ENCODE measurements around the gene DNAI1.
"Not testable (repeated sequence)": the region's sequence is repeated elsewhere in the genome, so short reads cannot be mapped to it uniquely, and the experiment has no call there.

The DNAI1 gene
- total RNA-seq = 0 reads per million in 3 experiments

DNA sequence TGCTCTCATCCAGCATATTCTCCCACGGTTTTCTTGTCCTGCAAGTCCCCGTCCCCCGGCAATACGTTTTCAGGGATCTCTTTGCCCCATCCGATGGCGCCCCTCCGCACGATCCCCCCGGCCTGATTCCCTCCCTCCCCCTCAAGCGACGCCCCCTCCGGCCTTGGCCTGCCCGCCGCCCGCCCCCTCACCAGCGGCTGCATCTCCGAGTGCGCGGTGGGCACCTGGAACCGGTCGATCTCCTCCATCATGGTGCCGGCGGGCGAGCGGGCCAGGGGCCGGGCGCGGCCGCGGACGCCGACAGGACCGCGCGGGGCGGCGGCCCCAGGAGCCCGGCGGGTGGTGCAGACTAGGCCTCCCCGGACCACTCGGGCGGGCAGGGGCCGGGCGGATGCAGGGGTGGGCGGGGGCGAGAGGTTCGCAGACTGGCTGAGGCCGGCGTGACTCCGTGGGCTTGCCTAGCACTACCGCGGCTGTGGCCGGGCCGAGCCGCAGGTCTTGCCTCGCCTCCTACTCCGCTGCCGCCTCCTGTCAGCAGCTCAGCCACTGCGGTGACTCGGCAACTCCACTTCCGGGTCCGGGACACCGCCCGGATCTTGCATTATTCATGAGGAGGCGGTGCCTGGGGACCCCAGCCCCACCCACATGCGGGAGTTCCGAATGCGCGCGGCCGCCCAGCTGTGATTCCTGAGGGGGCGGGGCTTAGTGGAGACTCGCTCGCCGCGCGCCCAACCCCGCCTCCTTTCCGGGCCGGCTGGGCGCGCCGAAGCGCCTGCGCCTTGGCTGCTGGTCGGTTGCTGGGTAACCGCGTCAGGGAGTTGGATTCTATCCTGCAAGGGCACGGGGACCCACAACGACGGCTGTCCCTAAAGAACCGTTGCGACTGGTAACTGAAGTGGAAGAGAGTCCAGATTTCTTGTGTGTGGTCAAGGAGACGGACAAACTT, at the start of gene DNAI1, which contains the start of gene FAM219A:
Gene DNAI1 (plus strand): TSS at position 793 of the 946 bp plus-strand sequence. CDS start 201 bp downstream, outside the sequence.
Gene FAM219A (minus strand): TSS at position 558 of the 946 bp plus-strand sequence. CDS start 307 bp downstream, at position 251.
- DNase-seq = peak; percentile 99

GRCh38 chr9:34409154-34409553, 49.5 kb upstream of the DNAI1 start:
- DNase-seq = no peak

- no peak for DNase-seq
Measured at GRCh38 chr9:34412336-34412735, 46.3 kb upstream of the DNAI1 start.

DNA sequence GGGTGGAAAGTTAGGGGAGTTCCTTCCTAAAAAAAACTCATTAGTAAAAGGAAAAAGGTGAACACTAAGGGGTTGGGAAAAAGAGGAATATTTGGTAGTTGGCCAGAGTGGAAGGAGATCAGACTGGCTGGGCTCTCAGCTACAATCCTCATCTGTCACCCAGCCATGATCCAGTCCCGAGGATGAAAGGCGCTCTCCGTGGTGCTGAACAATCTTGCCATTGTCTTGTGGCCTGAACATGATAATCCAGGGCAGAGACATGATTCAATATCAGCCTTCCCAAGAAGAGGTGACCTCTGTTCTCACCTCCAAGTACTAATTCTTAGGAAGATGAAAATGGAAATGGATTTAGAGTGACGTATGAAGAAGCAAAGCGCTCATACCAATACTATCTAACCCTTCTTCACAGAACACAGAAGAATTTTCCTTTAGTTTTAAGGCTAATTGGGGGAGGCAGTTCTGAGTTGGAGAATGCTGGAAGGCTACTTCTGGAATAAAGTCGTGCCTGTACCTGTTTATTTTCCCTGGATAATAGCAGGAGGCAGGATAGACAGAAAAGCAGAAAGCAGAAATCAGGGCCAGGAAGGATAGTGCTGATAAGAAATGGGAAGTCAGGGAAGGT, 45.3 kb upstream of the DNAI1 start:
- DNase-seq = no peak

GRCh38 chr9:34417734-34418133, 40.9 kb upstream of the DNAI1 start:
- no peak for DNase-seq

DNA sequence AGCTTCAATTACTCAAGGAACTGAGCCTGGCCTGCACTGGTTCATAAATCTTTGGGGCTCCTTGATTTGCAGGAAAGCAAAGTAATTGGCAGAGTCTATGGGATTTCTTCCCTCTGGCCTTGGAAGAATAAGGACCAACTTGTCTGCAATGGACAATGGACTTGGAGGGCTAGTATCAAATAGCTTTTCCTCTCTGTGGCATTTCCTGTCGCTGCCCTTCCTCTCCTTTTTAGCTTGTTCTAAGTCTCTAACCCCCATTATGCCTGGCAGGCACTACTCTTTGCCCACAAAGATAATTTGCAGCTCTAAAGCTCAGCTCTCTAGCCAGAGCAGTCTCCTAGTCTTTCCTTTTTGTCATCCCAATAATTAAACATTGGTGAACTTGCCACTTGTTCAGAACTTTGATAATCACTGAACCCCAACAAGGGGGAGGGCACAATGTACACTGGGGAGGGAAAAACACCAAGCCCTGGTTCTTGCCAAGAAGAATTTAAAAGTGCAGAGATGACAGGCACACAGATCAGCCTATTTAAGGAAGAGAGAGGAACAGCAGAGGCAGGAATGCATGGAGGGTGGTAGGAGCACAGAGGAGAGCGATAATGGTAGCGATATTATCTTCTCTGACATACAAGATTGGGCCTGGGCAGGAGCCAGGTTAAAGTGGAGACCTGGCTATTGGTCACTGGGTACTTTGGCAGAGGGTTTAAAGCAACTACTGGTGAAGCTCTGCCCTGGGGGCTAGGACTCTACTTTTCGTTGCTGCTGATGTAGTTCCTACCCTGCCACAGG, 38.7 kb upstream of the DNAI1 start:
- DNase-seq = no peak

DNA sequence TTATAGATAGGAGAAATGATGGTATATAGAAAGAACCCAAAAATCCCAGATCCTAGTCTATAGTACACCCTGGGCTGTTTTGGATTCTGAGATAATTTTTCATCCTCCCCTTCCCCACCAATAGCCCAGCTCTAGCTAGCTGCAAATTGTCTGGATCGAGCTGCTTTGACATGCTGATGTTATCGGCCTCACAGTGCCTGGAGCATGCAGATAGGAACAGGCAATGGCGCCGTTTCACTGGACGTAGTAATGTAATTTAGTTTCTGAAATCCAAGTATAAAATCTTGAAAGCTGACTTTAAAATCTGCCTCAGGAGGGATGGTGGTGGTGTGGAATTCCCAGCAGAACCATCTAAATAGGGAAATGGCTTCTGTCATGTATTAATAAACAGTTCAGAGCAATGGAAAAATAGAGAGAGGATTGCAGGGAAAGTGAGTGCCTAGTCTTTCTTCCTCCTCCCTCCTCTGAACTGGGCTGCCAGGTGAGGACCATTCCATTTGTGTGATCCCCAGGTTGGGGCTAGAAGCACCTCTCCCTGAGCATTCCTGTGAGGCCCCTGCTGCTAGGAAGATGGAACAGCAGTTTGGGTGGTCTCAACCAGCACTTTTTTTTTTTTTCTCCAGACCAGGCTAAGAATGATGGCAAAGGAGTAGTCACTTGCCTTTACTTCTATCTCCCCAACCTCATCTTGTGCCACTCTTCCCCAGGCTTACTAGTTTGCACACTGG, 32.1 kb upstream of the DNAI1 start:
- DNase-seq = no peak

DNA sequence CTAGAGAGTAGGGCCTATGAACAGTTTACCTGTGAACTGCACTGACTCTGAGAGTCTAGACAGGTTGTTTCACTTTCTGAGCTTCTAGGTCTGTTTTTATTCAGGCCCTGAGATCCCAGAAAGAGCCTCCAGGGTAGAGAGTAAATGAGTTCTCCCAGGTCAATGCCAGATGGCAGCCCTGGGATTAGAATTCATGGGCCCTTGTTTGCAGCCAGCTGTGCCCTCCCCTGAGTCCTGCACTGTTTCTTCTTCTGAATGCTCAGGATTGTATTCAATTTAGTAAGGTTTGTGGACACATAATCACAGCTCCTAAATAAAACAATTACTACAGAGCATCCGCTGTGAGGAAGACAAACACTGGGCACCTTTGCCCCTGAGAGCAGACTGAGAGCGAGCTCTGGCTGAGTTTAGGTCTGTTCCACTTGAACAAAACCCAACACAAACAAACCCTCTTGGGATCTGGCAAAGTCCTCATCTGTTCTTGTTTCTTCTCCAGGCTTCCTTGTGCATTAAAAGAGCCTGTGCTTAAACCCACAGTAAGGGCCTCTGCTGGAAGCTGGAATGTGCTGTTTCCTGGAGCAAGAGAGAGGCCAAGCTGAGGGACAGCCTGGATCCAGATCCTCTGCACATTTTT, 30.2 kb upstream of the DNAI1 start:
- no peak for DNase-seq

DNA sequence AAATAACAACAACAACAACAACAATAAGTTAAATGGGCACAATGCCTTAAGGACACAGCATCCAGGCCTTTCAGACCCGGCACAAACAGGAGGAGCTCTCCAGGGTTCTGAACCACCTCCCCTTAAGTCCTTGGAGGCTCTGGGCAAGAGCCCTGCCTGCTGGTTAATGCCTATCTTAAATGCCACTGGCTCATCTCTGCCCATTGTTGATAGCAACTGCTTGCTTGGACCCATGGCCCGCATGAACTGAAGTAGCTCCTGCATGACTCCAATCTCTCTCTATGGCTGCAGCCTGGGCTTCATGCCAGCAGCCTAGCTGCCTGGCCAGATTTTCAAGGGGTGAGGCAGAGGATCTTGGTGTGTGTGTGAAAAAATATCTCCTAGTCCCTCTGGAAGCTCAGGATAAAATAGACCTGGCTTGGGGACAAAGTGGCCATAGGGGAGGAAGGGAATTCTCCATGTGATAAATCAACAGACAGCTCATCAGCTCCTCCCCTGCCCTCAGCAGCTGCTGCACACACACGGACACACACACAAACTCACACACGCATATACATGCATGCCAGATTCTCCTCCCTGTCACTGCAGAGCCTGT, 27.7 kb upstream of the DNAI1 start:
- DNase-seq = no peak

DNA sequence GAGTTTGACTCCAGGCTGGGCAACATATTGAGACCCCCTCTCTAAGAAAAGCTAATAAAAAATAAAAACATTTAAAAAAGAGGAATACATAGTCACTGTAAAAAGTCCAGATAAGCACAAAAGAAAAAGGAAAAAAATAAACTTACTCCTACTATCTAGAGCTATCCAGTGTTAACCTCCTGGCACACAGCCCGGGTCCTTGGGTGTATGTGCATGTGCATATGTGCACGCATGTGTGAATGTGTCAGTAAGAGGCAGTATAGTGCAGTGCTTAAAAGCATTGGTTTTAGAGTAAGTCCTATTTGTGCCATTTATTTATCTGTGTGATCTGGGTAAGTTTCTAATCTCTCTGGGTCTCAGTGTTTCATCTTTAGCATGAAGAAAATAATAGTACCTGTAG, 26.9 kb upstream of the DNAI1 start:
- no peak for DNase-seq

DNA sequence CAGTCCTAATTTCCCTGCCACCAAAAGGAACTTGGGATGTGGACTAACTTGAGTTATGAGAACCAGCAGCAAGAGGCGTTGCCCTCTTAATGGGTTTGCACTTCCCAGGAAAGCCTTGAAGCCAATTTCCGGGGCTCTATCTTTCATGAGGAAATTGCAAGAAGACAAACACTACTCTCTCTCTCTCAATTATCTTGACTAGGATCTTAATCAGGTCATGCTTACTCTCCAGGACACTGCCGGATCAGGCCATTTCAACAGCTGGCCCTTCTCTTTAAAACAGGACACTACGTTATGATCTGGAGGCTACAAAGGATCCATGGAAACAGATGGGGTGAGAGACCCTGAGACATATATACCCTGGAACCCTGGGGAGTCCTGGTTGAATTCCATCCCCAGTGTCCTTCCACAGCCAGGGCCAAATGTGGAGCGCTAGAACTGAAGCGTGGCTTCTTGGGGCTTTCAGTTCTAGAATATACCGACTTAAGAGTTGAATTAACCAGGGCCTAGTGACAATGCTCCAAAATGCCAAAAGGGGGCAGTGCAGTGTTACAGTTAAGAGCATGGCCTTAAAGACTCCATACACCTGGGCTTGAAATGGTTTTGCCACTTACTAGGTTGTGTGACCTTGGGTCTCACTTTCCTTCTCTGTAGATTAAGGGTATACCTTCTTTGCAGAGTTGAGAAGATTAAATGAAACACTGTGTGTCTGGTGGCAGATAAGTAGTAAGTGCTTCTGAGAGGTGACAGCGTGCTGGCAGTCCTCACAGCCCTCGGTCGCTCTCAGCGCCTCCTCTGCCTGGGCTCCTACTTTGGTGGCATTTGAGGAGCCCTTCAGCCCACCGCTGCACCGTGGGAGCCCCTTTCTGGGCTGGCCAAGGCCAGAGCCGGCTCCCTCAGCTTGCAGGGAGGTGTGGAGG, 21.3 kb upstream of the DNAI1 start:
- DNase-seq = peak; percentile 57

DNA sequence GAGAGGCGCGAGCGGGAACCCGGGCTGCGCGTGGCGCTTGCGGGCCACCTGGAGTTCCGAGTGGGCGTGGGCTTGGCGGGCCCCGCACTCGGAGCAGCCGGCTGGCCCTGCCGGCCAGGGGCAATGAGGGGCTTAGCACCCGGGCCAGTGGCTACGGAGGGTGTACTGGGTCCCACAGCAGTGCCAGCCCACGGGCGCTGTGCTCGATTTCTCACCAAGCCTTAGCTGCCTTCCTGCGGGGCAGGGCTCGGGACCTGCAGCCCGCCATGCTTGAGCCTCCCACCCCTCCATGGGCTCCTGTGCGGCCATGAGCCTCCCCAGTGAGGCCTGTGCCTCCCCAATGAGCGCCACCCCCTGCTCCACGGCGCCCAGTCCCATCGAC, 20.7 kb upstream of the DNAI1 start:
- not testable (repeated sequence) for DNase-seq

- DNase-seq = not testable (repeated sequence)
Measured at GRCh38 chr9:34438465-34438864, 20.1 kb upstream of the DNAI1 start.

GRCh38 chr9:34440017-34440416, 18.6 kb upstream of the DNAI1 start:
- no peak for DNase-seq

DNA sequence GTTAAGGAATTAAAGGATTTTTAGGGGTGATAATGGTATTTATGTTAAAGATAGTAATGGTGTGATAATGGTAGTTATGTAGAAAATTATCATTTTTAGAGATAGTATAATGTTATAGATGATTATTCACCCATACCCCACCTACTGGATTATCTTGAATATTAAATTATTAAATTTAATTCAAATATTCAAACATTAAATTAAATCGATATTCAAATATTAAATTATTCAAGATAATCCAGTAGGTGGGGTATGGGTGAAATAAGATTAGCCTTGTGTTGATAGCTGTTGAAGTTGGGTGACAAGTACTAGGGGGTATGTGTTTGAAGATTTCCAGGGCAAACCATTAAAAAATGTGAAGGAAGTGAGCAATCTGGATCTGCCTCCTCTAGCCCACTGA, 15.8 kb upstream of the DNAI1 start:
- no peak for DNase-seq

DNA sequence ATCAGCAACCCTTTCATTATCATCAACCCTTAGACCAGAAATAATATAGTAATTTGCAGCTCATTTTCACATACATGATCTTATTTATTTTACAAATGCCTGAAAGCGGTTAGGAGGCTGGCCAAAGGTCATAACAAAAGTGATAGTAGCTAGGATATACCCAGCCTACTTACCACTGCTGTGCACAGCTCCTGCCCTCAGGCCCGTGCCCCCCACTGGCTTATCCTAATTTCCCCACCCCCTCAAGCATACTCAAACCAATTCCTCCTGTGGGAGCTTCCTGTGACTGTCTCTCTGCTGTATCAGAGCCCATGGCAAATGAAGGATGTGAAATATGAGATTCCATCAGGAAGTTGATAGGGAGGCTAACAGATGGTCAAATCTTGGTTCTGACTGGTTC, 15.1 kb upstream of the DNAI1 start:
- no peak for DNase-seq

DNA sequence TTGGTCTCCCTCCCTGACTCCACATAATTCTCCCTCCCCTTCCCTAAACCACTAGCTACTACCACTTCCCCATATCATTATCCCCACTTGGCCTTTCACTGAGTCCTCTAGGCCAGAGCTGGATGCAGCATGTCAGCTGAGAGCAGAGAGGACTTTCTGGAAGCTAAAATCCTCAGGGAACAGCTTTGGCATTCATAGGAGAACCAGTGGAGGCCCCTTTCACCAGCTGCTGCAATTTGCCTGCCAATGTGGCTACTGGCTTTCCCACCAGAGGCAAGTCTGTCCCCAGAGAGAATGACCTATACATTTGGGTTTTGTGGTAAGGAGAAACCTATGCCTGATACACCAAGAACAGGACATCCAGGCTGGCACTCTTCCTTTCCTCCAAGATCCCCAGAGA, 14.6 kb upstream of the DNAI1 start:
- DNase-seq = no peak

- DNase-seq = no peak
Measured at GRCh38 chr9:34446468-34446891, 12.1 kb upstream of the DNAI1 start.

DNA sequence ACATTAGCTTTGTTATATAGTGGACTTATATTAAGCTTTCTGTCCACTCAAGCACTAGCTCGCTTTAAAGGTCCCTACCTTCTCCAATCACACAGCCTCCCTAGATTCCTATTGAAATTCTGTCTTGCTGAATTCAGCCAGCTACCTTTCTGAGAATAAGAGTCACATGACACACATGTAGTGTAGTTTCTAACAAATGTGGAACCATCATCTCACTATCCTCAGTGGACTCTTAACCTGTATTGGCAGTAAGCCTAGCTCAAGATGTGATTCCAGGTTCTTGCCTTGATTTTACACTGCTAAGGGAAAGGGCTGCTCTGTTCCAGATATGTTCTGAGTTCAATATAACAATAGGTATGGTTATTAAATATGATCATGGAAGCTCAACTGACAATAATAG, 11.7 kb upstream of the DNAI1 start:
- DNase-seq = no peak

- no peak for DNase-seq
Measured at GRCh38 chr9:34450644-34451043, 8.0 kb upstream of the DNAI1 start.
